ENCODE data around the gene GEMIN4.
"Not testable (repeated sequence)": the region's sequence is repeated elsewhere in the genome, so short reads cannot be mapped to it uniquely, and the experiment has no call there.

Gene GEMIN4

GRCh38 chr17:784143-784542, 32.1 kb upstream of the GEMIN4 start:
- Histone ChIP-seq H3K4me3 (no peak overlapping the region), H3K27ac (no peak overlapping the region)

- peak within 1 kb of the TSS; percentile 13 to 93 (median 87) for H3K27ac ChIP-seq
These were observed 30.0 kb upstream of the GEMIN4 start, which contains the start of the genes GLOD4 and MRM3 for GRCh38 chr17:781805-782731. Gene GLOD4, minus strand, starts transcription at chr17:782280. Its CDS starts 25 bp downstream, at chr17:782255. Gene MRM3, plus strand, starts transcription at chr17:782353. Its CDS starts 26 bp downstream, at chr17:782379.

GRCh38 chr17:778096-778495, 26.0 kb upstream of the GEMIN4 start:
- Histone ChIP-seq H3K27ac (no peak overlapping the region), H3K4me3 (no peak overlapping the region)

More at GRCh38 chr17:781805-782731, 30.0 kb upstream of the GEMIN4 start, which contains the start of the genes GLOD4 and MRM3:
- peak within 1 kb of the TSS; percentile 57 to 100 (median 93) for H3K4me3 ChIP-seq

GRCh38 chr17:774313-774584, 22.2 kb upstream of the GEMIN4 start:
- Histone ChIP-seq H3K27ac (no peak overlapping the region), H3K4me3 (no peak overlapping the region)

GRCh38 chr17:773467-774312, 21.6 kb upstream of the GEMIN4 start:
- no peak overlapping the region for H3K27ac ChIP-seq
- no peak overlapping the region for H3K4me3 ChIP-seq

GRCh38 chr17:773016-773415, 21.0 kb upstream of the GEMIN4 start:
- no peak overlapping the region for H3K27ac ChIP-seq
- no peak overlapping the region for H3K4me3 ChIP-seq

GRCh38 chr17:767076-767475, 15.0 kb upstream of the GEMIN4 start:
- no peak overlapping the region for H3K27ac ChIP-seq
- no peak overlapping the region for H3K4me3 ChIP-seq

GRCh38 chr17:760371-760770, 8.3 kb upstream of the GEMIN4 start:
- no peak overlapping the region for H3K4me3 ChIP-seq
- H3K27ac ChIP-seq = no peak overlapping the region

- H3K27ac ChIP-seq = no peak overlapping the region
- H3K4me3 ChIP-seq = no peak overlapping the region
These were observed 7.9 kb upstream of the GEMIN4 start for GRCh38 chr17:759964-760363.

- peak overlapping the region in 1 of 21 experiments; percentile 31 for H3K27ac ChIP-seq
- not testable (repeated sequence) for H3K4me3 ChIP-seq
These were observed 4.0 kb upstream of the GEMIN4 start for GRCh38 chr17:756010-756567.

GRCh38 chr17:755319-755961, 3.4 kb upstream of the GEMIN4 start:
- H3K27ac ChIP-seq = peak overlapping the region in 1 of 21 experiments; percentile 31
- H3K4me3 ChIP-seq = not testable (repeated sequence)

- Histone ChIP-seq H3K27ac (peak overlapping the region in 2 of 21 experiments; percentile 21 to 26), H3K4me3 (no peak overlapping the region)
These were observed 1.4 kb upstream of the GEMIN4 start for GRCh38 chr17:753418-753817.

GRCh38 chr17:752620-753219, 656 bp upstream of the GEMIN4 start:
- Histone ChIP-seq H3K27ac (peak overlapping the region; percentile 51 to 95 (median 87)), H3K4me3 (peak overlapping the region; percentile 65 to 95 (median 92))

- Histone ChIP-seq H3K27ac (peak overlapping the region; percentile 14 to 95 (median 87)), H3K4me3 (peak overlapping the region; percentile 65 to 95 (median 92))
These were observed 629 bp downstream of the GEMIN4 start for GRCh38 chr17:751269-752001.

- H3K4me3 ChIP-seq = peak overlapping the region in 5 of 7 experiments; percentile 65 to 95 (median 92)
- H3K27ac ChIP-seq = peak overlapping the region in 5 of 21 experiments; percentile 21 to 93 (median 84)
These were observed 1.5 kb downstream of the GEMIN4 start for GRCh38 chr17:750431-751037.

GRCh38 chr17:749359-749758, 2.7 kb downstream of the GEMIN4 start:
- H3K27ac ChIP-seq, H3K4me3 ChIP-seq: not testable (repeated sequence)

- H3K27ac ChIP-seq, H3K4me3 ChIP-seq: not testable (repeated sequence)
These were observed 3.5 kb downstream of the GEMIN4 start for GRCh38 chr17:748604-749003.
